Measurements from ENCODE around the gene GPRASP2.
"Not testable (repeated sequence)": the region's sequence is repeated elsewhere in the genome, so short reads cannot be mapped to it uniquely, and the experiment has no call there.

GPRASP2 gene

GRCh38 chrX:102672856-102673255, 39.4 kb upstream of the GPRASP2 start:
- Histone ChIP-seq H3K9me3 (ENCODE audit: insufficient read depth, low read length) (no peaks in the 10 kb centered on the region), H4K20me1 (ENCODE audit: low read depth, low read length) (no peaks in the 10 kb centered on the region), H3K27ac (ENCODE audit: low read depth, low read length) (no peak overlapping the region), H3K4me2 (ENCODE audit: low read depth, low read length, poor library complexity, severe bottlenecking) (no peak overlapping the region), H2AFZ (ENCODE audit: low read depth, low read length, severe bottlenecking) (no peak overlapping the region), H3K4me3 (ENCODE audit: insufficient read depth, low read length, poor library complexity, severe bottlenecking) (no peak overlapping the region), H3K79me2 (ENCODE audit: insufficient read depth, low read length) (no peaks in the 10 kb centered on the region), H3F3A (ENCODE audit: insufficient read depth) (no peaks in the 10 kb centered on the region), H3K36me3 (ENCODE audit: low read length) (no peaks in the 10 kb centered on the region), H3K9ac (ENCODE audit: low read length) (no peak overlapping the region), H3K9me2 (replicated peaks; ENCODE audit: insufficient read depth, low read length) (no peaks in the 10 kb centered on the region), H3K27me3 (ENCODE audit: low read length) (no peaks in the 10 kb centered on the region)
- TF ChIP-seq EZH2phosphoT487 (conservative IDR thresholded peaks at IDR 0.05; ENCODE audit: low read length): no peak
- no peak for TF ChIP-seq CTCF (IDR thresholded peaks at IDR 0.05; ENCODE audit: insufficient read depth, low read length, poor library complexity, severe bottlenecking)

- H3K27me3 ChIP-seq (ENCODE audit: low read length); H4K20me1 ChIP-seq (ENCODE audit: low read depth, low read length); H3K9me3 ChIP-seq (ENCODE audit: insufficient read depth, low read length); H3K9me2 ChIP-seq (replicated peaks; ENCODE audit: insufficient read depth, low read length); H3K9ac ChIP-seq (ENCODE audit: low read length); H3F3A ChIP-seq (ENCODE audit: insufficient read depth); H3K36me3 ChIP-seq (ENCODE audit: low read length); H3K4me3 ChIP-seq (ENCODE audit: insufficient read depth, low read length, poor library complexity, severe bottlenecking); H3K79me2 ChIP-seq (ENCODE audit: insufficient read depth, low read length); H2AFZ ChIP-seq (ENCODE audit: low read depth, low read length, severe bottlenecking); H3K27ac ChIP-seq (ENCODE audit: low read depth, low read length); H3K4me2 ChIP-seq (ENCODE audit: low read depth, low read length, poor library complexity, severe bottlenecking): not testable (repeated sequence)
Measured at GRCh38 chrX:102677479-102677878, 34.8 kb upstream of the GPRASP2 start.

GRCh38 chrX:102684772-102685520, 27.3 kb upstream of the GPRASP2 start:
- Histone ChIP-seq H4K20me1 (ENCODE audit: low read depth, low read length) (no peaks in the 10 kb centered on the region), H3K27me3 (ENCODE audit: low read length) (no peaks in the 10 kb centered on the region), H3K36me3 (ENCODE audit: low read length) (no peaks in the 10 kb centered on the region), H2AFZ (ENCODE audit: low read depth, low read length, severe bottlenecking) (no peak overlapping the region), H3F3A (ENCODE audit: insufficient read depth) (no peaks in the 10 kb centered on the region), H3K9me2 (replicated peaks; ENCODE audit: insufficient read depth, low read length) (no peaks in the 10 kb centered on the region), H3K4me3 (ENCODE audit: insufficient read depth, low read length, poor library complexity, severe bottlenecking) (no peak overlapping the region), H3K9ac (ENCODE audit: low read length) (no peak overlapping the region), H3K4me2 (ENCODE audit: low read depth, low read length, poor library complexity, severe bottlenecking) (no peak overlapping the region), H3K27ac (ENCODE audit: low read depth, low read length) (no peak overlapping the region), H3K79me2 (ENCODE audit: insufficient read depth, low read length) (no peaks in the 10 kb centered on the region), H3K9me3 (ENCODE audit: insufficient read depth, low read length) (no peaks in the 10 kb centered on the region)
- no peak for TF ChIP-seq EZH2phosphoT487 (conservative IDR thresholded peaks at IDR 0.05; ENCODE audit: low read length)

- TF ChIP-seq CTCF (IDR thresholded peaks at IDR 0.05; ENCODE audit: insufficient read depth, low read length, poor library complexity, severe bottlenecking) (no peak), EZH2phosphoT487 (conservative IDR thresholded peaks at IDR 0.05; ENCODE audit: low read length) (no peak)
- Histone ChIP-seq H3K79me2 (ENCODE audit: insufficient read depth, low read length) (no peaks in the 10 kb centered on the region), H4K20me1 (ENCODE audit: low read depth, low read length) (no peaks in the 10 kb centered on the region), H3K9ac (ENCODE audit: low read length) (no peak overlapping the region), H3F3A (ENCODE audit: insufficient read depth) (no peaks in the 10 kb centered on the region), H3K9me2 (replicated peaks; ENCODE audit: insufficient read depth, low read length) (no peaks in the 10 kb centered on the region), H3K4me2 (ENCODE audit: low read depth, low read length, poor library complexity, severe bottlenecking) (no peak overlapping the region), H3K36me3 (ENCODE audit: low read length) (no peaks in the 10 kb centered on the region), H3K4me3 (ENCODE audit: insufficient read depth, low read length, poor library complexity, severe bottlenecking) (no peak overlapping the region), H2AFZ (ENCODE audit: low read depth, low read length, severe bottlenecking) (no peak overlapping the region), H3K27ac (ENCODE audit: low read depth, low read length) (no peak overlapping the region), H3K9me3 (ENCODE audit: insufficient read depth, low read length) (no peaks in the 10 kb centered on the region), H3K27me3 (ENCODE audit: low read length) (no peaks in the 10 kb centered on the region)
Measured at GRCh38 chrX:102694749-102695148, 17.5 kb upstream of the GPRASP2 start.
